Activated T-cell treated with anti-CD3 and anti-CD28 coated beads for 24 hours (primary cell): ENCODE measurements around the gene TXNDC2.

Source experiments
- DNase-seq: peaks from one replicate; pipeline ENCODE4 v3.0.0-alpha.2; 2020; ENCODE audit warnings: low read depth

Gene TXNDC2

GRCh38 chr18:9913526-9914333 lies 28.0 kb downstream of the TXNDC2 start, which contains the start of gene VAPA:
VAPA (plus strand) TSS chr18:9914016; CDS start chr18:9914257, 241 bp downstream.
- DNase-seq: peak; percentile 89

- no peak for DNase-seq
Observed at GRCh38 chr18:9914334-9914583, 28.5 kb downstream of the TXNDC2 start.

GRCh38 chr18:9914584-9915290 lies 29.0 kb downstream of the TXNDC2 start:
- peak; percentile 73 for DNase-seq

- no peak for DNase-seq
Observed at GRCh38 chr18:9915291-9916076, 29.7 kb downstream of the TXNDC2 start.

GRCh38 chr18:9916077-9916639 lies 30.4 kb downstream of the TXNDC2 start:
- DNase-seq: no peak

- DNase-seq: no peak
Observed at GRCh38 chr18:9916808-9917207, 31.0 kb downstream of the TXNDC2 start.

DNA sequence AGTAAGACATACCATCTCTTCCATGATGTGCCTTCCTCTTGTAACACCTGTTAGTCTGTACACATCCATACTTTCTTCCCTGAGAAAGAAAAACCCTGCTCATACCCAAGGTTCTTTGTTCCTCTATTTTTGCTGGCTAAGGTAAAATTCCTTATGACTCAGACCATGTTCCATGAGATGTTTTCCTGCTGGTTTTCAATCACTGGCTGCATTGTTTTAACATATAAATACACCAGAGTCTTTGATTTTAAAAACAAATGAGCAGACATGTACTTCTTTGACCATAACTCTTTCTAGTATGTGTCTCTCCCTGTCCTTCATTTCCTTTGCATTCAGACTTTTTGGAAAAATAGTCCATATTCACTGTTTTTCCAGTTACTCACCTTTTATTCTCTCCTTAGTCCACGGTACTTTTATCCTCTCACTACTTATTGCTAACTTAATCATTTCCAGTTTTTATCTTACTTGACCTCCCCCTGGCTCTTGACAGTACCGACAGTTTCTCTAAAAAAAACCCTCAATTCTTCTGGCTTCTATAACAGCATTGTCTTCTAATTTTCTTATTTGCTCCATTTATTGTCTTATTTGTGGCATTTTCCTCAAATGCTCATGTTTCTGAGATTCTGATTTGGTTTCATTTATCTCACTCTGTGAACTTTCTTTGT lies 32.4 kb downstream of the TXNDC2 start:
- no peak for DNase-seq

- no peak for DNase-seq
Observed at GRCh38 chr18:9919564-9920232, 33.9 kb downstream of the TXNDC2 start.

DNA sequence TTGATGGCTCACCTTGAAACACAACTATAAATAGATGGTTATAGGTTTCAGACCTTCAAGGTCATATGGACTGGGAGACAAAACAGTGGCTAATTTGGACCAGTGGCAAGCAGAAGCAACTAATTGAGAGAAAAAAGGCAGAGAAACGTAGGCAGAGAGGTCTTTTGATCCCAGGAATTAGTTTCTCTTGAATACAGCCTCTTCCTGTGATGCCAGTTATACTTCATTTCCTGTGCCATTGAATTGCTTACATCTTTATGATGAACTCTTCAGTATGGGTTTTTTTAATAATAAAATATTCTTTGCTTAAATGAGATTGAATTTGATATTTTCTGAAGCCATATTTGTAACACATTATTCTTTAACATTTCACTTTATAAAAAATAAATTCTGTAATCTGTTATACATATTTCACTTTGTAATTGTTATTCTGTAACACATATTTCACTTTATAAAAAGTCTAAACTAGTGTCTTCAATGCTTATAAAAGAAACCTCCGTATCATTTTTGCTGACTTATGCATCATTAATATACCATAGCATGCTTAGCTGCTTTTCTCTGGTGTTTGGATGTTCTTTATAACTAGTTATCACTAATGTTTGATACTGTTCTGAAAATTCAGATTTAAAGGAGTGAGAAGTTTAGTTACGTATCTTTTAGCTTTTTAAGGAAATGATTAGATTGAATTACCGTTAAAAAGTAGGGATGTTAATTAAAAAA lies 37.0 kb downstream of the TXNDC2 start:
- DNase-seq: no peak

DNA sequence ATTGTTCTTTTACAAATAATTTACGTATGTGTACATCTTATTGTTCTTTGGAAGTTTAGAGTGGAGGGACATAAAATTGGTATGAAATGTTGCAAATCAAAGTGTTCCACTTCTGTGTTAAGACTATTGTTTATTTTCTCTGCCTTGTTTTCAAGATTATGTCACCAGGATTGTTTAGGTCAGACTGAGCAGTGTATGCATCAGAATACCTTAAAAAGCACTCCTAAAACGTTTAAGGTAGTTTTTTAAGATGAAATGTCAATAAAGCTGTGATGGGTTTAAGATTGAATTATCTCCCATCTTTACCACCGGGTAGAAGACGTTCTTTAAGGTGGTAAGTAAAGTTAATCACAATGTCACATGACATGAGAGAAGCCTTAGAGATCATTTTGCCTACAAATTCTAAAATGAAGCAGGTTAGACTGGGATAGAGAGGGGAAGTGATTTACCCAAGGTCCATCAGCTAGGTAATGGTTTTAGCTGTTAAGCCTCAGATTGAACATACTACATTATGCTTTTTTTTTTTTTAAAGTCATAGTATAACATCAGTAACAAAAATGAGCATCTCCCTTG lies 38.7 kb downstream of the TXNDC2 start:
- DNase-seq: no peak

- no peak for DNase-seq
Observed at GRCh38 chr18:9925369-9925768, 39.6 kb downstream of the TXNDC2 start.

DNA sequence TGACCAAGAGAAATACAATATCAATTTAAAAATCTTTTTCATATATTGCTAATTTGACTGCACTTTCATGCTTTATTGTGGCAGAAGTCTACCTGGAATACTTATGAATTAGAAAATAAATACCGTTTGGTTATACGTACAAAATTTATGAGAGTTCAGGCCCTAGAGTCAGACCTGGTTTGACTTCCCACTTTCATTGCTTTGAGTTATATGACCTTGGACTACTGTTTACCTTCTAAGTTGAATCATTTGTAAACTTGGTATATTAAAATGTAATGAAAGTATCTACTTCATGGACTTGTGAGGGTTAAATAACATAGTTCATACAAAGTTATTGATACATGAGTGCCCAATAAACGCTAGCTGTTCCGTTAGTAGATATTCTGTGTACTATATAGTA lies 40.0 kb downstream of the TXNDC2 start:
- no peak for DNase-seq

DNA sequence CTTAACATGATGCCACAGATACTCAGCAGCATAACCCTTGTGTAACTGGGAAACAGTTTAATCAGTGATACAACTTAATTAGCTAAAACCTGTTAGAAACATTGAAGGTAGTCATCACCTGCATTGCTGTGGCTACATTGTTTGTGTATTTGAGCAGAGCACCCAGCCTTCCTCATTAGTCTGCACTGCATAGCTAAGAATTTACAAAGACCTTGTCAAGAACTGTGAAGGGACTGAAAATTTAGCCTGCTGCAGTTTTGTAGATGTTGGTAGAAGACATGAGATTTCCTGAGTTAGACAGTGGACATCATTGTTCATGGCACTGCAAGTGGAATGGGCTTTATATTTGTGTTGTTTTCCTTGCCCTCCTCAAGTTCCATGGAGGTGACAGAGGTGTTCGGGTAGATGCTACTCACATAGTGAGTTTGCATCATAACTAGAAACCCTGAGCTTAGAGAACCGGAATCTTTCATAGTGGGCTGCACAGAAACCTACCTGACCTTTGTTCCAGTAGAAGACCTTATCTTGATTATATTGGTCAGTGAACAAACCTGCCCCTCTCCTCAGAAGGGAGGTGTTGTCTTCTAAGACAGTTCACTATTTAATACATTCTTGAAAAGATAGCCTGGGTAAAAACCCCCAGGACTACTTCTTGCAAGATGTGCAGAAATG lies 40.6 kb downstream of the TXNDC2 start:
- no peak for DNase-seq

- DNase-seq: no peak
Observed at GRCh38 chr18:9926977-9927376, 41.2 kb downstream of the TXNDC2 start.

DNA sequence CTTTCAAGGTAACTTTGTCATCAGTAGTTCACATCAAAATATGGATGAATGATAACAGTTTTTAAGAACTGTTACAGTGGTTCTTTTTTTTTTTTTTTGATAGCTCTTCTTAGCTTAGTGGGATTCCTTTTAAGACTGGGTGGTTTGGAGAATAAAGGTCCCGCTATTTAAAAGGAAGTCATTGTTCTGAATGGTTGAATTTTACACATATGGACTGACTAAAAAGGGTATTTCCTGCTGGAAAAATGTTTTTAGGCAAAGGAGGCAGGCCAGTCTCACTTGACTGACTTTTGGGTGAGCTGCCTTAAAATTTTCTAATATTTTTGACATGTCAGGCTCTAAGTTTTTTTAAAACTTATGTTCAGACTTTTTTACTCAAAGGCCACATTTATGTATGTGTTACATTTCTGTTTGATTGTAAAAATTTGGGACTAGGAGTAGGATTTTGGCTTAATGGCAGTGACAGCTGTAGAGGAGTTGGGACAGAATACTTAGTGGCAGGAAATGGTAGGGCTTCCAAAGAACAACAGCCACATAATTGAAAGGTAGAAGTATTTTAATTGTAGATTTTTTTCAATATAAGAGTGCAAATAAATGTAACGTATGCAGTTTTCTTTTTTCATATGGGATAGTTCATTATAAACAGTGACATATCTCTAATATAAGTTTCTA lies 41.8 kb downstream of the TXNDC2 start:
- DNase-seq: no peak

DNA sequence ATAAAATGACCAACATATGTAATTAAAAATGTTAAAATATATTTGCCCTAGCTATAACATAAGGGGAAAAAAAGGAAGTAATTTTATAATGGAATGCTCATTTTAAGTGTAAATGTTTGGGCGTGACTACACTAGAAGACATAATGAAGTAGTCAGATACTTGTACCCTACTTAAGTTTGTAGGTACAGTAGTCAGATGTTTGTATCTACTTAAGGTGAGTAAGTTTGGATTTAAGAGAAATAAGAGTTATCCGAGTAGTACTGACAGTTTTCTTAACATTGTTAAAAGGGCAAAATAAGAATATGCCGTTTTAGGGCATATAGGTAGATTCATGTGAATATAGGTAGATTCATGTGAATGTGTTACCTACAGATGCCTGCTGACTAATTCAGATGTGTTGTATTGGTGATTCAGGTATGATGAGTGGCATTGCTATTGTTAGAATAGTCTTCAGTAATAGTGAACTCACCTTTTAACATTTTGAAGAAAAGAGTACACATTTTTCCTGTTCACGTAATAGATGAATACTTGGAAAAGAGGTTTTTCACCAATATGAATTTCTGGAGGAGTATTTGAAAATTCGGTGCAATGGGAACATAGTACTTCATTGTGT lies 43.0 kb downstream of the TXNDC2 start:
- DNase-seq: no peak

DNA sequence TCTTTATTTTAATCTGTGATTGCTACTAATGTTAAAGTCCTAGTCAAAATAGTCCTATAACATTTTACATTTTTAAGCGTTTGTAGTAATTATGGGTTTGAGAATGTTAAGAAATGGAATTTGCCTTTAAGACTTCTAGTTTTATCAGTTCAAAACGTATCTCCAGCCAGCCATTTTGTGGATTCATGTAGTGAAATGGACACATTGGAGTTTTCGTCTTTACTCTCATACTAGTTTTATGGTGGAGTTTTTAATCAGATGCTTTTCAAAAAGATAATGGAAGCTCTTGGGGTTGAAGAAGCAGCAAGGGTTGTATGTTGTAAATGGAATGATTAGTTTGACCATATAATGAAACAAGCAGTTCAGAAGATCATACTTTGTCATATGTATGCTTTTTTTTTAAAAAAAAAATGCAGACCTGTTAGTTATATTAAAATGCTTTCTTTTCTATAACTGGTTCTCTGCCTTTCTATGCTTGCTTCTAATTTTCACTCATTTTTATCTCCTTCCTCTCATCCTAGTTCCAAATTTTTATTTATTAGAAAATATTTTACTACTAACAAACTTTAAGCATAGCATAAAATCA lies 44.6 kb downstream of the TXNDC2 start:
- no peak for DNase-seq

- DNase-seq: no peak
Observed at GRCh38 chr18:9931146-9931545, 45.4 kb downstream of the TXNDC2 start.
